ENCODE measurements around the gene EOGT.

Gene EOGT

GRCh38 chr3:69013253-69014021, at the start of gene EOGT:
TSS of gene EOGT (minus strand) at chr3:69013684. CDS start at chr3:69009846, 3,838 bp downstream.
- DNase-seq: peak; percentile 85

- DNase-seq: no peak
Observed at GRCh38 chr3:69059688-69060087, 46.2 kb upstream of the EOGT start.

- no peak for DNase-seq
Observed at GRCh38 chr3:69058947-69059224, 45.4 kb upstream of the EOGT start.

- no peak for DNase-seq
Observed at GRCh38 chr3:69058180-69058946, 44.9 kb upstream of the EOGT start.

GRCh38 chr3:69052472-69052898, 39.0 kb upstream of the EOGT start:
- DNase-seq: no peak

- peak; percentile 100 for DNase-seq
Observed at GRCh38 chr3:69051756-69052471, 38.4 kb upstream of the EOGT start, which contains the start of gene TMF1. TSS of gene TMF1 (minus strand) at chr3:69052333. CDS start at chr3:69052086, 247 bp downstream.

- no peak for DNase-seq
Observed at GRCh38 chr3:69048990-69049389, 35.5 kb upstream of the EOGT start.

- DNase-seq: no peak
Observed at GRCh38 chr3:69044608-69045007, 31.1 kb upstream of the EOGT start.

GRCh38 chr3:69033470-69033869, 20.0 kb upstream of the EOGT start:
- peak; percentile 97 for DNase-seq

- no peak for DNase-seq
Observed at GRCh38 chr3:69032737-69033136, 19.3 kb upstream of the EOGT start.

GRCh38 chr3:69032142-69032541, 18.7 kb upstream of the EOGT start:
- DNase-seq: no peak

- no peak for DNase-seq
Observed at GRCh38 chr3:69031635-69032034, 18.2 kb upstream of the EOGT start.

GRCh38 chr3:69020857-69021256, 7.4 kb upstream of the EOGT start:
- no peak for DNase-seq

- DNase-seq: peak; percentile 15
Observed at GRCh38 chr3:69020424-69020823, 6.9 kb upstream of the EOGT start.

GRCh38 chr3:69016901-69017300, 3.4 kb upstream of the EOGT start:
- no peak for DNase-seq

- DNase-seq: no peak
Observed at GRCh38 chr3:69016102-69016501, 2.6 kb upstream of the EOGT start.

- no peak for DNase-seq
Observed at GRCh38 chr3:69014022-69014580, 617 bp upstream of the EOGT start.

GRCh38 chr3:69012800-69013252, 658 bp downstream of the EOGT start:
- DNase-seq: peak; percentile 58

GRCh38 chr3:69012100-69012799, 1.2 kb downstream of the EOGT start:
- no peak for DNase-seq

- peak; percentile 57 for DNase-seq
Observed at GRCh38 chr3:69011096-69011730, 2.3 kb downstream of the EOGT start.

GRCh38 chr3:69009559-69010410, 3.7 kb downstream of the EOGT start:
- DNase-seq: no peak
